A172 (cell line): ENCODE measurements around the gene TMEM165. TPM values are rescaled to one million over a fixed set of nuclear protein-coding genes. Genes with fewer than 3 reads are reported as not detected.

Experiments
- DNase-seq: peaks from one replicate; pipeline ENCODE4 v3.0.0-alpha.2; 2015; ENCODE audit warnings: low spot score
- total RNA-seq: library from RNA; depleted of rRNA; stranded (reverse); fragments of >200 nt; shearing (Covaris generic); gene quantifications from 2 replicates; pipeline ENCODE4 v1.2.3, GENCODE V29; 2014

The TMEM165 gene
- total RNA-seq, 1 experiment from 2014 or later: 109 TPM

DNA sequence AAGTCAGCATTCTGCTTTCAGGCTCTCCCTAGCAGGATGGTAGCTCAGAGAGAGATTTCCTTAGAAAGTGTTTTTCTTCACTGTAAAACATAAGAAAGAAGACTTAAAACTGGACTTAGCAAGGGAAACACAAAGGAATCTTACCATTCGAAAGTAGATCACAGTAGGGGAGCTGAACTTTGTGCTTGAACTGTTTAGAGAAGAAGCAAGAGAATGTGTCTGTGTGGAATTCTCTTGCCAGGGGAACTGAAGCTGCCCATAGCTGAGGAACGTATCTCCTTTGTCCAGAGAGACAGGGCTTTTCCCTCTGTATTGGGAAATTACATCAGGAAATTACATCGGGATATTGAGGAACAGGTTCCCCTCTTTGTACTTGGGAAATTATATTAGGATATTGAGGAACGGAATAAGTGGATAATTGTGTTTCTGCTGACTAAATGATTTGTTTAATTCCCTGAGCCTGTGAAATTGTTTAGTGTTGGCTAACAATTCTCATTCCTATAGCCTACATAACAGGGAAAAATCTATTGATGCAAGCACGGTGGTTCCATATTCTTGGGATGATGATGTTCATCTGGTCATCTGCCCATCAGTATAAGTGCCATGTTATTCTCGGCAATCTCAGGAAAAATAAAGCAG is 28.6 kb upstream of the TMEM165 start:
- DNase-seq: no peak

GRCh38 chr4:55369968-55370367 is 25.8 kb upstream of the TMEM165 start:
- DNase-seq: no peak

DNA sequence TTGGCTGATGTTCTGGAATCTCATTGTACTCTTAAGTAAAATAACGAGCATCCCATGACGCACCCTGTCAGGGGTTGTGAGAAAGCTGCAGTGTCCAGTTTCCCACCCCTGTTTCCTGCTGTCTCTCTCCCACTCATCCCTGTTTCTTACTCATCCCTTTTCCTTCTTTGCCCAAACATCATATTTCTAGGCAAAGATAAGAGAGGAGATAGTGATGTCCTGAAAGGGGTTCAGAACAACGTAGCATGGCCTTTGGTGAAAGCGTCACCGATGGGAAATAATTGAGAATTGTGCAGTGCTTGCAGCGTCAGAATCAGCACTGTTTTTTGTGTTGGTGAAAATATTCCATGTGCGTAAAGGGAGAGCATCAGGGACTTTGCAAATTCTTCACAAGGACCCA is 23.5 kb upstream of the TMEM165 start:
- DNase-seq: peak; percentile 40

- no peak for DNase-seq
Observed at GRCh38 chr4:55373461-55373860, 22.3 kb upstream of the TMEM165 start.

GRCh38 chr4:55376698-55377097 is 19.1 kb upstream of the TMEM165 start:
- no peak for DNase-seq

- DNase-seq: peak; percentile 46
Observed at GRCh38 chr4:55378617-55379467, 16.9 kb upstream of the TMEM165 start.

DNA sequence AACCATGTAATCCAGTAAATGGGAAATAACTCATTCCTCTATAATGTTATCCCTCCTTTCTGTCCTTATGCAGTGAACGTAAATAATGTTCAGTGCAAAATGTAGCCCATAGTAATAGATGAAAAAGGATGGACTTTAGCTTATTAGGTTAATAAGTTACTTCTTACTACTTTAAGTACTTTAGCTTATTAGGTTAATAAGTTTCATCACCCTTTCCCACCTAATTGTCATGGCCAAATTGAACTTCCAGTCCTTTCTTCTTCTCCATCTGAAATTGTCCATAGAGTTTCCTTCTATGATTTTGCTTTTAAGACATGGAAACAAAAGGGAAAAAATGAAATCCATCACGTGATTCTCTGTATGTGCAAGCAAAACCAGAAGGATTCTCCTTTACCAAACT is 15.2 kb upstream of the TMEM165 start:
- DNase-seq: no peak

DNA sequence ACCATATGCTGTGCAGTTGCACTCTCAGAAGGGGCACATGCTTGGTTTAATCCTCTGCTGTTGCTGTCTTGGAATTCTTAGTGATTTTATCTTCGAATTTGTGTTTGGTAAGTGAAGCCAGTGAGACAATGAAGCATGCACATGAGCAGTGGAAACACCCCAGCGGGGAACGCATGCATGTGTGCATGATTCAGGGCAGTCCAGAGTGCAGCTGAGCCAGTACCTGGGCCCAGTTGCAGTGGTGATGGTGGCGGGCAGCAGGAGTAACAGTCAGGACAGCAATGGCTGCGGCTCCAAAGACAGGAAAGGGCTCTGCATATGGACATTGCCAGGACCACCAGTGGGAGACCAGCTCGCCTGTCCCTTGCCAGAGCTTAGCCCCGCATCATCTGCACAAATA is 14.3 kb upstream of the TMEM165 start:
- no peak for DNase-seq

- DNase-seq: no peak
Observed at GRCh38 chr4:55382488-55383003, 13.2 kb upstream of the TMEM165 start.

DNA sequence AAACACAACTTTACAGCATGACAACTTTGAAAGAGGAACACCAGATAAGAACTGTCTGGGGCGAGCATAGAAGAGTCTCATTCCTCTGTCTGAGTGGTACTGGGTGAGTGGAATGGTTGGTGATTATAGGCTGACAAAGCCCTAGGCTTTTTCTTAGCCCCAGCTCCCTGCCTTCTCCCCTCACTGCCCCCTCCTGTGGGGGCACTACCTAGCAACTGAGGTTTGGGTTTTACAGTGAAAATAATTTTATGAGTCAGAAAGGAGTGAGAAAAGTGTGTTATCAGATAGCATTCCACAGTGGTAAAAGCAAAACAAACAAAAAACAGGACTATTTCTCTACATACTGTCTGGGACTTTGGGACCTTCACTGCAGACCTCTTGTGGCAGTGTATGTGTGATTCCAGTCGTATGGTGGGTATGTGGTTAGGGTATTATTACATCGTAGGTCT is 10.5 kb upstream of the TMEM165 start:
- peak; percentile 29 for DNase-seq

DNA sequence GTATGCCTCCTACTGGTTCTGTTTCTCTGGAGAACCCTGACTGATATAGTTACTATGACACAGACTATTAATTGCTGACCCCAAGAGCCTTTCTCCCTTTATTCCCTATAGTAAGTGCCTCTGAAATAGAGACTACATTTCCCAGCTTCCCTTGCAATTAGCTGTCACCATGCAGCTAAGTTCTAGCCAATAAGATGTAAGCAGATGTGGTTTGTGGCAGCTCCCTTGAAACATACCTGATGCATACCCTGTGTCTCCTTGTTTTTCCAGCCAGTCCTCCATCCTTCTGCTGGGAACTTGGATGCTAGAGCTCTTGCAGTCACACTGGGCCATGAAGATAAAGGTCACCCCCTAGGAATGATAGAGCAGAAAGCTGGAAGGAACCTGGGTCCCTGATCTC is 9.7 kb upstream of the TMEM165 start:
- DNase-seq: no peak

DNA sequence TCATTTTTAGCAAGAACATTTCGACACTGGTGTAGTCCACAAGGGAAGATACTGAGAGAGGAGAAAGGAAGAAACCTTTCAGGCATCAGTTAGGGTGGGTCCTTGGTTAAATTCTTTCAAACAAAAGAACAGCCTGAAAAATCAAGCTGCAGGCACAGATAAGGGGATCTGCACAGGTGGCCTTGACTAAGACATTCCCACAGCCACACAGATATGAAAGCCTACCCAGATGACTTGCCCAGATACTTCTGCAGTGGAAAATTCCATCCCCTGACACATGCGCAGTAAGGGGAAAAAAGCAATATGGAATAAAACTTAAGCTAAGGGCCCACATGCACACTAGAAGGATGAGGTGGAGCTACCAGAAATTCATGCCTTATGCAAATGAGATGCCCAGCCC is 8.9 kb upstream of the TMEM165 start:
- DNase-seq: no peak

GRCh38 chr4:55393461-55394320 is 2.1 kb upstream of the TMEM165 start:
- no peak for DNase-seq

DNA sequence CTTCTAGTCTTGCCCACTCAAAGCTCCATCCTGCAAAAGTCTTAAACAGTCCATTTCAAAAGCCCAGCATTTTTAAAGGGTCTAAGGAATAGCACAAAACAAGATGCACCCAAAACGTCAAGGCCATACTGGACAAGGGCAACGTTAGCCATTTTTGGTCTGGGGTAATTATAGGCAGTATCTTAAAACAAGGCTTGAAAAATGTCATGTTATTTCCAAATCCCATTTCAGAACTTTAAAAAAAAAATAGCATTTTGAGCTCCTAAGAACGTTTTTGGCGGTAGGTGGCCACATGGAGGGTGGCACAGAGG is 584 bp upstream of the TMEM165 start:
- no peak for DNase-seq

DNA sequence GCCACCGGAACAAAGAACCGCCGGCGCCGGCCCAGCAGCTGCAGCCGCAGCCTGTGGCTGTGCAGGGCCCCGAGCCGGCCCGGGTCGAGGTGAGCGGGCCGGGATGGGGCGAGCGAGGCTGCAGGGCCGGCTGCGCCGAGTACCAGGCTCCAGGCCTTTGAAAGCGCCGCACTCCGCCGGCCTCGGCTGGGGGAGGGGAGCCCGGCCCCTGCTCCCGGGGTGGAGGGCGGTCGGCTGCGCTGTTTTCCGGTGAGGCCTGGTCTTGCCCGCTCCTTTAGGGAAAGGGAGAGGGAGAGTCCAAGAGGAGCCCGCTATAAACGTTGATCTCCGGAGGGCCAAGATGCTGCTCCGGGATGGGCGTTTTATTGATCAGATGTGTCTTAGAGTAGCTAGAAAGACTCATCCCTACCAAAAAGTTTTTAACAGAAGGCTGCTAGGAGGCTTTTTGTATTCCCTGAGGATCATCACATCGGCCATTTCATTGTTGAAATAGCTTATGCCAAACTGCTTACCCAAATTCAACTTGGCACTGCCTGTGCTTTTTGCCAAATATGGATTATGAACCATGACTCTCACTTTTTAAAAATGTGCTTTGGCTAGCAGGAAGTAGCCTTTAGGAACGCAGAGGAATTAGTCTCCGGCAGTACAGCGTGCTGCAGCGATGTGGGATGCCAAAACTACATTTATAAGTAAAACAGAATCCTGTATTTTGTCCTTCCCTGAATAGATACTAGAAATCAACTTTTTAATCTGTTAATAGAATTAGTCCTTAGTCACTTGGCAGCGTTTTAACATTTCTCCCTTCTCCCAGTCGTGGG is 760 bp downstream of the TMEM165 start:
- peak; percentile 23 for DNase-seq

DNA sequence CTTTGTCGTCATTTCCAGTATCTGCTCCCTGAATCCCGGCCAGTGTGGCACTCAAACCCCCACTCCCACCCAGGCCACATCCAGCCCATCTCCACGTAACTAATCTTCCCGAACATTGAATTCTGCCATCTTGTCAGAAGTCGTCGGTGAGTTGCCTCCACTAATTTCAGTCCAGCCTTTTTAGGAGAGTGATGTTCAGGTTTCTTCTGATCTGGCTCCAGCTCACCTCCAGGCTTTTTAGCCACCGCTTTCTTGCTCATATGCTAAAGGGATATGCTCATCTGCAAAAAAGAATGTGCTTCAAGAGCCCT is 1.3 kb downstream of the TMEM165 start:
- DNase-seq: no peak

- DNase-seq: no peak
Observed at GRCh38 chr4:55397520-55398321, 2.0 kb downstream of the TMEM165 start.

DNA sequence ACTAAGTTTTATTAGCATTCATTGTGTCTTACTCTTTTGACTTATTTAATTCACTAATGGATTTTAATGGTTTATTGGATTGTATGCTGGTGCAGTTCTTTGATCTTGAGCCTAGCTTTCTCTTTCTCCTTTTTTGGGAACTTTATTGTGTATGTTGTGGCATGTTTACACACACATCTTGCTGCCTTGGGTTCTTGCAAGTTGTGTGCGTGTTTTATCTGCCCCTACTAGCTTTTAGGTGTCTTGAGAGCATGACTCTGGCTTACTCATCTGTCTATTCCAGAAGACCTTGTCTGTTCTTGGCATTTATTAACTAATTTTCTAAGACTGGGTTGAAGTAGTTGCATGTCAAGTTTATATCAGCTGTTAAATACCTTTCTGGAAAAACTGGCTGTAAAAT is 2.7 kb downstream of the TMEM165 start:
- no peak for DNase-seq

- no peak for DNase-seq
Observed at GRCh38 chr4:55398966-55399365, 3.2 kb downstream of the TMEM165 start.

DNA sequence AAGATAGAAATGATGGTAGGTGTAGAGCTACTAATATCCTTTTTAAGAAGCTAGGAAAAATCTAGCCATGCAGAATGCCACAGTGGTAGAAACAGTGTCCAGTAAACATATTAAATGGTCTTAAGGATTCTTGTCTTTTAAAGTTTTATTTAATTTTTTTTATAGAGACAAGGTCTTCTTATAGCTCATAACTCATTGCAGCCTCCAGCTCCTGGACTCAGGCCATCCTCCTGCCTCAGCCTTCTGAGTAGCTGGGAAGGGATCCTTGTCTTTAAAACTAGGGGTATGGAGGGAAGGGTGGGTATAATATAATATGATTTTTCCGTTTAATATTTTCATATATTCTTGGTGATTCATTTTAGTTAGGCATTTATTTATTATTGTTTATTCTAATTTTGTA is 3.8 kb downstream of the TMEM165 start:
- DNase-seq: no peak

DNA sequence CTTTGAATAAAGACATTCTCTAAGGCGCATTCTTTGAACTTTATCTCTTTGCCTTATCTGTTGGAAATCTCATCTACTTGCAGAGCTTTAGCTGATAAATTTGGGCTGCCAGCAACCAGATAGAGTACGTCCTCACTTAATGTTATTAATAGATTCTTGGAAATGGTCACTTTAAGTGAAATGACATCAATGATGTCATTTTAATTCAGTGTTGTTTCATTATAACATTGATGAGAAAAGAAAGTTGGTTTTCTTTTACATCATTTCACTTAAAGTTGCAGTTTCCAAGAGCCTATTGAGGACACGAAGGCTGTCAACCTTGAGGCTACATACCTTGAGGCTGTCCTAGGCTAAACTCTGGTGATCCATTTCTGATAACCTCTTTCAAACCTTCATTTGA is 9.3 kb downstream of the TMEM165 start:
- no peak for DNase-seq
